GM21723 (cell line): ENCODE measurements around the gene CA5A.

ENCODE experiments used
- ATAC-seq: cut with Tn5 transposase; IDR thresholded peaks from one replicate; pipeline ENCODE4 v1.9.1; 2021; ENCODE audit warnings: mild to moderate bottlenecking, moderate library complexity; ENCODE audit not compliant: unreplicated experiment

Gene CA5A

GRCh38 chr16:87841340-87842208 is 94.8 kb downstream of the CA5A start:
- ATAC-seq = no peak

GRCh38 chr16:87840271-87840978 is 95.9 kb downstream of the CA5A start:
- no peak for ATAC-seq

GRCh38 chr16:87839542-87840270 is 96.6 kb downstream of the CA5A start:
- ATAC-seq = no peak

- ATAC-seq = no peak
Measured at GRCh38 chr16:87838643-87839541, 97.4 kb downstream of the CA5A start.
